Kidney (tissue), 14 donors: ENCODE data around the gene CUBN. TPM values are rescaled to one million over a fixed set of nuclear protein-coding genes. Genes with fewer than 3 reads are reported as not detected.

Experiments used
- DNase-seq, 5 donors: peaks; one replicate each; pipeline ENCODE4 v3.0.0-alpha.2; 2013 to 2020
- FAIRE-seq: peaks from 2 replicates; lab custom pipeline; 2012; peaks lifted over from hg19 to GRCh38; lab: Jason Lieb, UNC
- H3K27ac ChIP-seq, 2 donors: one replicate each; pipeline ENCODE4 v1.7.0; 2013; ENCODE audit warnings: low read depth in 2 of 2, low read length in 2 of 2, inconsistent platforms in 1 of 2
- H3K27me3 ChIP-seq: one replicate; pipeline ENCODE4 v1.7.1; 2013; ENCODE audit warnings: low read length, inconsistent platforms; ENCODE audit not compliant: control insufficient read depth, insufficient read depth
- H3K36me3 ChIP-seq, 3 donors: one replicate each; pipeline versions ENCODE4 v1.7.0 to v1.7.1; 2013; ENCODE audit warnings: low read length in 3 of 3, control low read depth in 1 of 3, inconsistent platforms in 1 of 3; ENCODE audit not compliant: insufficient read depth in 3 of 3, control insufficient read depth in 2 of 3
- H3K4me1 ChIP-seq, 3 donors: one replicate each; pipeline versions ENCODE4 v1.7.0 to v1.7.1; 2013; ENCODE audit warnings: low read length in 3 of 3, inconsistent platforms in 1 of 3, low read depth in 1 of 3; ENCODE audit not compliant: control insufficient read depth in 2 of 3, insufficient read depth in 2 of 3
- H3K4me3 ChIP-seq, 3 donors: one replicate each; pipeline versions ENCODE4 v1.7.0 to v1.8.1; 2013; ENCODE audit warnings: low read length in 3 of 3, control low read depth in 1 of 3, inconsistent platforms in 1 of 3
- H3K9ac ChIP-seq, 3 donors: one replicate each; pipeline versions ENCODE4 v1.7.0 to v1.7.1; 2013; ENCODE audit warnings: low read length in 3 of 3, control low read depth in 1 of 3, inconsistent platforms in 1 of 3
- H3K9me3 ChIP-seq, 3 donors: one replicate each; pipeline versions ENCODE4 v1.7.0 to v1.7.1; 2013; ENCODE audit warnings: low read length in 3 of 3, control low read depth in 1 of 3, inconsistent platforms in 1 of 3; ENCODE audit not compliant: control insufficient read depth in 2 of 3, insufficient read depth in 1 of 3
- intact Hi-C: fragments of 100-400 bp; cut with DNase I; formaldehyde crosslinking; loops from one replicate; pipeline ENCODE4 v1.11.1; 2022
- polyA plus RNA-seq: library from polyadenylated mRNA; stranded (reverse); fragments of 350-450 nt; fragmentation: Illumina TruSeq; extraction: RNeasy Lipid Tissue Mini Kit (QIAGEN cat#74804); gene quantifications from one replicate; pipeline ENCODE4 v1.2.3, GENCODE V29; 2014; ENCODE audit warnings: low read depth, low replicate concordance; ENCODE audit not compliant: insufficient read depth
- total RNA-seq: library from RNA; stranded (reverse); fragmentation: NEBNext Ultra II Directional; extraction: Animal tissue kit (Norgen Biotek cat#: 25700); gene quantifications from one replicate; pipeline ENCODE4 v1.2.1, GENCODE V29; 2021
- TF ChIP-seq, protein P1 (sequence below): IDR thresholded peaks from 3 replicates; pipeline ENCODE4 v1.5.1; 2012; ENCODE audit warnings: mild to moderate bottlenecking, moderate library complexity, borderline replicate concordance; ENCODE audit not compliant: insufficient read depth; ENCODE audit errors: extremely low read depth
- donor health status: control.
- donor health status: control.
- donor health status: control.
- donor health status: control.
- donor health status: control.
- donor health status: DM: yes; HTN: yes; CAD: no.
- donor health status: Normal renal cell carcinoma (clear cell type).

CUBN gene
- total and polyA plus RNA-seq, 2 donors from 2014 or later = 14.8 to 31.6 TPM

GRCh38 chr10:17144757-17145156, 15.1 kb upstream of the CUBN start:
- H3K9ac ChIP-seq = no peak overlapping the region
- no peaks in the 10 kb centered on the region for H3K27me3 ChIP-seq
- H3K36me3 ChIP-seq = no peaks in the 10 kb centered on the region
- intact Hi-C loops = no loop called here
- peaks cover 0 to 9% (median 3%) of the 10 kb centered on the region in 3 donors for H3K4me1 ChIP-seq
- no peak overlapping the region for H3K4me3 ChIP-seq
- H3K9me3 ChIP-seq = no peaks in the 10 kb centered on the region
- DNase-seq = no peak
- H3K27ac ChIP-seq = peak overlapping the region in 1 of 2 donors; percentile 16
- TF ChIP-seq, protein P1, sequence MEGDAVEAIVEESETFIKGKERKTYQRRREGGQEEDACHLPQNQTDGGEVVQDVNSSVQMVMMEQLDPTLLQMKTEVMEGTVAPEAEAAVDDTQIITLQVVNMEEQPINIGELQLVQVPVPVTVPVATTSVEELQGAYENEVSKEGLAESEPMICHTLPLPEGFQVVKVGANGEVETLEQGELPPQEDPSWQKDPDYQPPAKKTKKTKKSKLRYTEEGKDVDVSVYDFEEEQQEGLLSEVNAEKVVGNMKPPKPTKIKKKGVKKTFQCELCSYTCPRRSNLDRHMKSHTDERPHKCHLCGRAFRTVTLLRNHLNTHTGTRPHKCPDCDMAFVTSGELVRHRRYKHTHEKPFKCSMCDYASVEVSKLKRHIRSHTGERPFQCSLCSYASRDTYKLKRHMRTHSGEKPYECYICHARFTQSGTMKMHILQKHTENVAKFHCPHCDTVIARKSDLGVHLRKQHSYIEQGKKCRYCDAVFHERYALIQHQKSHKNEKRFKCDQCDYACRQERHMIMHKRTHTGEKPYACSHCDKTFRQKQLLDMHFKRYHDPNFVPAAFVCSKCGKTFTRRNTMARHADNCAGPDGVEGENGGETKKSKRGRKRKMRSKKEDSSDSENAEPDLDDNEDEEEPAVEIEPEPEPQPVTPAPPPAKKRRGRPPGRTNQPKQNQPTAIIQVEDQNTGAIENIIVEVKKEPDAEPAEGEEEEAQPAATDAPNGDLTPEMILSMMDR = no peak
- FAIRE-seq = no peak

GRCh38 chr10:17144032-17144431, 14.4 kb upstream of the CUBN start:
- DNase-seq (no peak), FAIRE-seq (no peak)
- H3K36me3 ChIP-seq = no peaks in the 10 kb centered on the region
- no peaks in the 10 kb centered on the region for H3K27me3 ChIP-seq
- H3K27ac ChIP-seq = no peak overlapping the region
- peaks cover 0 to 10% (median 3%) of the 10 kb centered on the region in 3 donors for H3K4me1 ChIP-seq
- TF ChIP-seq, protein P1 = no peak
- H3K9me3 ChIP-seq = no peaks in the 10 kb centered on the region
- no peak overlapping the region for H3K9ac ChIP-seq
- no peak overlapping the region for H3K4me3 ChIP-seq
- intact Hi-C loops = no loop called here

DNA sequence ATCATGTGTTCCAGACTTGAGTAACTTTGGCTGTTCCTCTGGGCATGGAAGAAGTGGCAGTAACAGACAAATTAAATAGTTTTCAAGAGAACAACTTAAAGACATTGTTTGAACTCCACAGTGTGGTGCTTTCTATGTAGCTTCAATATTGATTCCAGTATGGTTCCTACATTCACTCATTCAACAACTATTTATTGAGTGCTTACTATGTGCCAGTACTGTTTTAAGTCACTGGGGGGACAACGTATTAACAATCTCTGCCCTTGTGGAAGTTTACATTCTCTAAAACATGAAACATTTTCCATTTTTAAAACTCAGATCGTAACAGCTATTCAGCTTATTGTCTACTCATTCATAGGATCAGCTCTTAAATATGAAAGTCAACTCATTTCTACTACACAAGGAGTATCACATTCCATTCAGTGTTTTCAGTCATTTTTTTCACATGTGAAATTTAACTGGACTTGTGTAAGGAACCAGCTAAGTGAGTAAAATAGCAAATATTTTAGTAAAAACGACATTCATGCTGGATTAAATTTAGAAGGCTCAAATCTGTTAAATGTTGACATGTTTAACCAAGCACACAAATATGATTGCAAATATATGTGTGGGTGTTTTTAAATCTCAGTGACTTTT, 13.6 kb upstream of the CUBN start:
- TF ChIP-seq, protein P1 = no peak
- Histone ChIP-seq H3K27ac (no peak overlapping the region), H3K27me3 (no peaks in the 10 kb centered on the region), H3K4me1 (peaks cover 0 to 14% (median 1%) of the 10 kb centered on the region in 3 donors), H3K9ac (no peak overlapping the region), H3K4me3 (no peak overlapping the region), H3K36me3 (no peaks in the 10 kb centered on the region), H3K9me3 (no peaks in the 10 kb centered on the region)
- DNase-seq = no peak
- intact Hi-C loops = no loop called here
- FAIRE-seq = no peak
